ENCODE data around the gene CNTN1. TPM values are rescaled to one million over a fixed set of nuclear protein-coding genes. Genes with fewer than 3 reads are reported as not detected.

Gene CNTN1
- total and polyA plus RNA-seq, 10 of the 15 experiments (the other 5 are each of a cell fraction or from before 2014, with no cell fraction given): 0.06 to 0.14 TPM; not detected in 8

DNA sequence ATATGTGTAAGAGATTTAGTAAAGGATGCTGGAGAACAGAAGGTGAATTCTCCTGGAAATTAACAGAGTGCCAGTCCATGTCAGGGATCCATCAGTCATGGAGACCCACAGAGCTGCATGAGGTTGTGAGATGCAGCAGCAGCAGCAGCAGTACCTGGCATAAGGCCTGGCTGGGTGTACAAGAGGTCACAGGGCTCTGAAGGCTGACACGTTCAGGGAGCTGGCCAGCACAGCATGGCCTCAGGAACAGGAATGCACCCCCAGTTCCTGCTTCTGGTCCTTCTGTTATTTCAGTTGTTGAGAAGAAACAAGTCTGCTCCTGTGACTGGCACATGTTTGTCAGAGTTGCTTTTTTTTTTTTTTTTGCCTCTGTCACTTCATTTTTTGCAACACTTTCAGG is 210.8 kb downstream of the CNTN1 start (continued):
- TF ChIP-seq, protein P1, sequence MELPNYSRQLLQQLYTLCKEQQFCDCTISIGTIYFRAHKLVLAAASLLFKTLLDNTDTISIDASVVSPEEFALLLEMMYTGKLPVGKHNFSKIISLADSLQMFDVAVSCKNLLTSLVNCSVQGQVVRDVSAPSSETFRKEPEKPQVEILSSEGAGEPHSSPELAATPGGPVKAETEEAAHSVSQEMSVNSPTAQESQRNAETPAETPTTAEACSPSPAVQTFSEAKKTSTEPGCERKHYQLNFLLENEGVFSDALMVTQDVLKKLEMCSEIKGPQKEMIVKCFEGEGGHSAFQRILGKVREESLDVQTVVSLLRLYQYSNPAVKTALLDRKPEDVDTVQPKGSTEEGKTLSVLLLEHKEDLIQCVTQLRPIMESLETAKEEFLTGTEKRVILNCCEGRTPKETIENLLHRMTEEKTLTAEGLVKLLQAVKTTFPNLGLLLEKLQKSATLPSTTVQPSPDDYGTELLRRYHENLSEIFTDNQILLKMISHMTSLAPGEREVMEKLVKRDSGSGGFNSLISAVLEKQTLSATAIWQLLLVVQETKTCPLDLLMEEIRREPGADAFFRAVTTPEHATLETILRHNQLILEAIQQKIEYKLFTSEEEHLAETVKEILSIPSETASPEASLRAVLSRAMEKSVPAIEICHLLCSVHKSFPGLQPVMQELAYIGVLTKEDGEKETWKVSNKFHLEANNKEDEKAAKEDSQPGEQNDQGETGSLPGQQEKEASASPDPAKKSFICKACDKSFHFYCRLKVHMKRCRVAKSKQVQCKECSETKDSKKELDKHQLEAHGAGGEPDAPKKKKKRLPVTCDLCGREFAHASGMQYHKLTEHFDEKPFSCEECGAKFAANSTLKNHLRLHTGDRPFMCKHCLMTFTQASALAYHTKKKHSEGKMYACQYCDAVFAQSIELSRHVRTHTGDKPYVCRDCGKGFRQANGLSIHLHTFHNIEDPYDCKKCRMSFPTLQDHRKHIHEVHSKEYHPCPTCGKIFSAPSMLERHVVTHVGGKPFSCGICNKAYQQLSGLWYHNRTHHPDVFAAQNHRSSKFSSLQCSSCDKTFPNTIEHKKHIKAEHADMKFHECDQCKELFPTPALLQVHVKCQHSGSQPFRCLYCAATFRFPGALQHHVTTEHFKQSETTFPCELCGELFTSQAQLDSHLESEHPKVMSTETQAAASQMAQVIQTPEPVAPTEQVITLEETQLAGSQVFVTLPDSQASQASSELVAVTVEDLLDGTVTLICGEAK (IDR thresholded peaks at IDR 0.05; ENCODE audit: borderline replicate concordance): no peak
- TF ChIP-seq GATAD2B (conservative IDR thresholded peaks at IDR 0.05; ENCODE audit: low read depth) (no peak), EZH2 (IDR thresholded peaks at IDR 0.05; ENCODE audit: borderline replicate concordance, control insufficient read depth, low read depth, low read length) (no peak), SMAD1 (IDR thresholded peaks at IDR 0.05; ENCODE audit: low read depth, partially characterized antibody) (no peak)

DNA sequence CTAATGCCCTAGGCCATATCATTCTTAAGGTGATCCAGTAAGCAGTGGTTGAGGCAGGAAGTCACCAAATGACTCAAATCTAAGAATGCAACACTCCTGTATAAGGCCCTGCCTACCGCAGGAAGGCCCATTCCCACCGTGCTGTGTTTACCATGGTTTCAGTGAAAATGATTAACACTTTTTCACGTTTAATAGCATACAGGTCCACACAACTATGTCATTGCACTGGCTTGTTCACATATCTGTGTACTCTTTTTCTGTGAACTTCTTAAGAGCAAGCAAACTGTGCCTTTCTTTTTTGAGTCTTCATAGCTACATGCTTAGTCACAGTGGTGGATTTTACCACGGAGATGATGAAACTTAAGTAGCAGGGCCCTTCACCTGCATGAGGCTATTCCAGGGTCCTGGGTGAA is 214.9 kb downstream of the CNTN1 start:
- Histone ChIP-seq H4K20me1 (ENCODE audit: control insufficient read depth, insufficient read depth) (no peaks in the 10 kb centered on the region), H3K9me3 (replicated peaks; ENCODE audit: control insufficient read depth, insufficient read depth, low read length) (no peaks in the 10 kb centered on the region), H2AFZ (ENCODE audit: control insufficient read depth, low read depth, low read length) (peak overlapping the region; percentile 64), H3K79me2 (ENCODE audit: control insufficient read depth, insufficient read depth, low read length) (no peaks in the 10 kb centered on the region), H3K27me3 (replicated peaks in 1 of 2; ENCODE audit: control insufficient read depth in 2 of 2, insufficient read depth in 2 of 2, low read length in 1 of 2) (no peaks in the 10 kb centered on the region), H3K4me2 (ENCODE audit: control insufficient read depth, insufficient read depth) (peak overlapping the region; percentile 22; the same call in 1 of the 2 replicates), H3K36me3 (ENCODE audit: control insufficient read depth in 2 of 2, insufficient read depth in 2 of 2, low read length in 1 of 2) (no peaks in the 10 kb centered on the region), H3K27ac (ENCODE audit: control insufficient read depth, insufficient read depth) (no peak overlapping the region), H3K4me3 (no peak overlapping the region), H3K9ac (ENCODE audit: control insufficient read depth, insufficient read depth, low read length) (no peak overlapping the region), H3K4me1 (ENCODE audit: control insufficient read depth, insufficient read depth, low read length) (no peaks in the 10 kb centered on the region; the same call in 1 of the 2 replicates)
- WGBS (ENCODE audit: insufficient coverage, insufficient replicate concordance, low lambda C conversion rate, missing lambda C conversion rate): 9% methylated on average over 4 of the region's 4 CpGs
- intact Hi-C loops (cut with micrococcal nuclease; ENCODE audit: unreplicated experiment) (no loop called here), in situ Hi-C loops (cut with MboI) (no loop called here)
- ATAC-seq (peak; percentile 98), FAIRE-seq (peak; percentile 75), DNase-seq (ENCODE audit: low read depth, low spot score) (peak; percentile 34)
- RAD21 ChIA-PET (ENCODE audit: unreplicated experiment): no interaction called here
- SMC1A ChIA-PET (ENCODE audit: uncharacterized antibody, unreplicated experiment): interaction anchor here (0.6 kb wide), 1 partner anchor 580 kb away, joined by 3 read pairs; no protein-coding TSS in a partner anchor
- POLR2A ChIA-PET: no interaction called here
- CTCF ChIA-PET: no interaction called here
- BruUV-seq (replicated peaks): no TSS peak
- TF ChIP-seq GATAD2B (conservative IDR thresholded peaks at IDR 0.05; ENCODE audit: low read depth) (no peak), MEF2A (IDR thresholded peaks at IDR 0.05; ENCODE audit: insufficient read depth, low read depth, low read length) (0 out of 2 replicates have a peak, but pooled peaks have one; percentile 6), EED (IDR thresholded peaks at IDR 0.05; ENCODE audit: low read depth) (peak; percentile 70), GABPA (IDR thresholded peaks at IDR 0.05; ENCODE audit: low read depth) (0 out of 2 replicates have a peak, but pooled peaks have one; percentile 13), CREM (IDR thresholded peaks at IDR 0.05; ENCODE audit: low read depth) (peak; percentile 55; the same call in 1 of the 2 replicates), NRF1 (conservative IDR thresholded peaks at IDR 0.05; ENCODE audit: low read depth, low read length) (no peak), IRF4 (IDR thresholded peaks at IDR 0.05; ENCODE audit: low read depth, low read length) (peak; percentile 55; the same call in 1 of the 2 replicates), NR2C2 (IDR thresholded peaks at IDR 0.05; ENCODE audit: borderline replicate concordance, control insufficient read depth, insufficient read length, low read depth) (no peak), IKZF2 (IDR thresholded peaks at IDR 0.05) (peak in 1 of 2 experiments; percentile 41; a peak in 2 of 4 replicates), JUNB (IDR thresholded peaks at IDR 0.05) (peak; percentile 73), RUNX3 (IDR thresholded peaks at IDR 0.05; ENCODE audit: low read length) (peak; percentile 94), SMARCA5 (IDR thresholded peaks at IDR 0.05) (no peak), PAX5 (IDR thresholded peaks at IDR 0.05; ENCODE audit: borderline replicate concordance, low read depth, low read length) (no peak)
- TF ChIP-seq, protein P2, sequence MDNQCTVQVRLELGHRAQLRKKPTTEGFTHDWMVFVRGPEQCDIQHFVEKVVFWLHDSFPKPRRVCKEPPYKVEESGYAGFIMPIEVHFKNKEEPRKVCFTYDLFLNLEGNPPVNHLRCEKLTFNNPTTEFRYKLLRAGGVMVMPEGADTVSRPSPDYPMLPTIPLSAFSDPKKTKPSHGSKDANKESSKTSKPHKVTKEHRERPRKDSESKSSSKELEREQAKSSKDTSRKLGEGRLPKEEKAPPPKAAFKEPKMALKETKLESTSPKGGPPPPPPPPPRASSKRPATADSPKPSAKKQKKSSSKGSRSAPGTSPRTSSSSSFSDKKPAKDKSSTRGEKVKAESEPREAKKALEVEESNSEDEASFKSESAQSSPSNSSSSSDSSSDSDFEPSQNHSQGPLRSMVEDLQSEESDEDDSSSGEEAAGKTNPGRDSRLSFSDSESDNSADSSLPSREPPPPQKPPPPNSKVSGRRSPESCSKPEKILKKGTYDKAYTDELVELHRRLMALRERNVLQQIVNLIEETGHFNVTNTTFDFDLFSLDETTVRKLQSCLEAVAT (IDR thresholded peaks at IDR 0.05): no peak
